IMR-90 (cell line): Measurements from ENCODE around the gene SP140. TPM values are rescaled to one million over a fixed set of nuclear protein-coding genes. Genes with fewer than 3 reads are reported as not detected.

Experiments used
- ATAC-seq: fragments of 200-7000 bp; cut with Tn5 transposase; 2 replicates; pipeline ENCODE4 v1.9.1; 2020; ENCODE audit warnings: low read depth, mild to moderate bottlenecking, moderate library complexity
- BruUV-seq: library from RNA; stranded (reverse); fragments of 400-500 nt; replicated peaks from 2 replicates; lab custom pipeline; 2021; lab: Mats Ljungman, UMichigan
- CTCF ChIA-PET: fragments of 300-600 bp; formaldehyde crosslinking; extraction: SDS; loops from one replicate; lab custom pipeline; 2021; ENCODE audit warnings: antibody characterized with exemption; lab: Yijun Ruan, JAX
- POLR2A ChIA-PET: fragments of 300-600 bp; sonication (Branson Sonifier 250); formaldehyde crosslinking; loops from one replicate; lab custom pipeline; 2022; ENCODE audit warnings: antibody characterized with exemption; ENCODE audit not compliant: unreplicated experiment; lab: Charles Lee
- DNase-seq: peaks from one replicate; pipeline ENCODE4 v3.0.0; 2013
- H2AFZ ChIP-seq: replicated peaks from 2 replicates; pipeline ENCODE3; 2013; ENCODE audit warnings: low read length, mild to moderate bottlenecking; ENCODE audit not compliant: poor library complexity
- H2AK5ac ChIP-seq: 2 replicates; pipeline ENCODE4 v1.6.1; 2013; ENCODE audit warnings: low read depth, low read length, inconsistent platforms
- H2AK9ac ChIP-seq: replicated peaks from 2 replicates; pipeline ENCODE3; 2013; ENCODE audit warnings: mild to moderate bottlenecking, low read depth, low read length, moderate library complexity; ENCODE audit not compliant: poor library complexity
- H2BK120ac ChIP-seq: 2 replicates; pipeline ENCODE4 v1.6.1; 2013; ENCODE audit warnings: low read depth, low read length, inconsistent platforms
- H2BK15ac ChIP-seq: 3 replicates; pipeline ENCODE4 v1.6.1; 2013; ENCODE audit warnings: low read depth, low read length, inconsistent platforms
- H2BK20ac ChIP-seq: 2 replicates; pipeline ENCODE4 v1.6.1; 2013; ENCODE audit warnings: low read depth, mild to moderate bottlenecking, inconsistent platforms, low read length, moderate library complexity
- H2BK5ac ChIP-seq: 2 replicates; pipeline ENCODE4 v1.6.1; 2013; ENCODE audit warnings: mild to moderate bottlenecking, low read depth, low read length, inconsistent platforms; ENCODE audit not compliant: poor library complexity, severe bottlenecking
- H3K14ac ChIP-seq: replicated peaks from 2 replicates; pipeline ENCODE4 v1.6.1; 2013; ENCODE audit warnings: low read depth, low read length, inconsistent platforms
- H3K18ac ChIP-seq: 2 replicates; pipeline ENCODE4 v1.6.1; 2013; ENCODE audit warnings: low read depth, low read length, control low read depth
- H3K23ac ChIP-seq: 2 replicates; pipeline ENCODE4 v1.6.1; 2013; ENCODE audit warnings: low read depth, low read length, inconsistent platforms
- H3K27ac ChIP-seq: 2 replicates; pipeline ENCODE4 v1.5.1; 2013; ENCODE audit warnings: mild to moderate bottlenecking, control low read depth, low read length; ENCODE audit not compliant: insufficient read depth
- H3K27me3 ChIP-seq: 2 replicates; pipeline ENCODE4 v1.6.1; 2013; ENCODE audit warnings: low read length; ENCODE audit not compliant: control insufficient read depth, insufficient read depth
- H3K36me3 ChIP-seq: 2 replicates; pipeline ENCODE4 v1.6.1; 2013; ENCODE audit warnings: low read length, mixed read lengths; ENCODE audit not compliant: control insufficient read depth, insufficient read depth
- H3K4ac ChIP-seq: 2 replicates; pipeline ENCODE4 v1.6.1; 2013; ENCODE audit warnings: low read depth, low read length, inconsistent platforms
- H3K4me1 ChIP-seq: 2 replicates; pipeline ENCODE4 v1.6.1; 2013; ENCODE audit warnings: low read length, mixed read lengths; ENCODE audit not compliant: control insufficient read depth, insufficient read depth
- H3K4me2 ChIP-seq: 2 replicates; pipeline ENCODE4 v1.6.1; 2013; ENCODE audit warnings: low read depth, mild to moderate bottlenecking, control low read depth, low read length, moderate library complexity
- H3K4me3 ChIP-seq: 2 replicates; pipeline ENCODE4 v1.5.1; 2013; ENCODE audit warnings: low read depth, mild to moderate bottlenecking, control low read depth, low read length, moderate library complexity; ENCODE audit not compliant: insufficient read depth
- H3K56ac ChIP-seq: 2 replicates; pipeline ENCODE4 v1.6.1; 2013; ENCODE audit warnings: low read length, inconsistent platforms; ENCODE audit not compliant: insufficient read depth; ENCODE audit errors: extremely low read depth
- H3K79me1 ChIP-seq, 2 experiments: 2 replicates each; pipeline ENCODE4 v1.6.1; 2013; ENCODE audit warnings: low read length in 2 of 2, inconsistent platforms in 1 of 2, low read depth in 1 of 2
- H3K9ac ChIP-seq: 2 replicates; pipeline ENCODE4 v1.6.1; 2013; ENCODE audit warnings: low read depth, low read length, control low read depth
- H3K9me1 ChIP-seq: 2 replicates; pipeline ENCODE4 v1.6.1; 2013; ENCODE audit warnings: low read length, inconsistent platforms; ENCODE audit not compliant: insufficient read depth
- H3K9me3 ChIP-seq: 2 replicates; pipeline ENCODE4 v1.6.1; 2013; ENCODE audit warnings: low read length; ENCODE audit not compliant: control insufficient read depth, insufficient read depth
- H4K20me1 ChIP-seq: 2 replicates; pipeline ENCODE4 v1.6.1; 2013; ENCODE audit warnings: low read length, inconsistent platforms; ENCODE audit not compliant: insufficient read depth
- H4K5ac ChIP-seq: 2 replicates; pipeline ENCODE4 v1.6.1; 2013; ENCODE audit warnings: mild to moderate bottlenecking, low read depth, low read length, control low read depth
- H4K8ac ChIP-seq, 2 experiments: 2 replicates each; pipeline ENCODE4 v1.6.1; 2013; ENCODE audit warnings: low read depth in 2 of 2, low read length in 2 of 2, control low read depth in 1 of 2, inconsistent platforms in 1 of 2
- H4K91ac ChIP-seq: 2 replicates; pipeline ENCODE4 v1.6.1; 2013; ENCODE audit warnings: low read depth, low read length, inconsistent platforms; ENCODE audit not compliant: insufficient read depth
- BHLHE40 ChIP-seq: fragments of 150-350 bp; IDR thresholded peaks from 2 replicates; pipeline ENCODE4 v1.6.1; 2016; ENCODE audit warnings: mild to moderate bottlenecking, low read depth, low read length
- CHD1 ChIP-seq: IDR thresholded peaks from 2 replicates; pipeline ENCODE4 v1.6.1; 2012; ENCODE audit warnings: low read depth, low read length, improper control_type of control experiment
- FOS ChIP-seq: fragments of 150-350 bp; IDR thresholded peaks from 2 replicates; pipeline ENCODE4 v1.6.1; 2016; ENCODE audit warnings: low read depth, low read length
- MAFK ChIP-seq: IDR thresholded peaks from 2 replicates; pipeline ENCODE4 v1.6.1; 2012; ENCODE audit warnings: low read depth, low read length, improper control_type of control experiment
- MXI1 ChIP-seq: IDR thresholded peaks from 2 replicates; pipeline ENCODE4 v1.6.1; 2012; ENCODE audit warnings: low read depth, mild to moderate bottlenecking, low read length, moderate library complexity, borderline replicate concordance
- POLR2A ChIP-seq: IDR thresholded peaks from 2 replicates; pipeline ENCODE4 v1.6.1; 2012; ENCODE audit warnings: mild to moderate bottlenecking, low read depth, low read length
- RCOR1 ChIP-seq: IDR thresholded peaks from 2 replicates; pipeline ENCODE4 v1.6.1; 2012; ENCODE audit warnings: mild to moderate bottlenecking, low read length, improper control_type of control experiment; ENCODE audit not compliant: insufficient replicate concordance
- RFX5 ChIP-seq: IDR thresholded peaks from 2 replicates; pipeline ENCODE4 v1.8.0; 2012; ENCODE audit warnings: low read depth, mild to moderate bottlenecking, low read length, moderate library complexity
- SMC3 ChIP-seq: fragments of 150-350 bp; IDR thresholded peaks from 2 replicates; pipeline ENCODE4 v1.6.1; 2016; ENCODE audit warnings: low read depth, mild to moderate bottlenecking, antibody characterized with exemption, low read length, moderate library complexity
- WGBS, 2 experiments: methylation state at CpG; one replicate each; pipeline versions ENCODE4 v1.1.5 to v1.1.7; 2013; ENCODE audit warnings: missing lambda C conversion rate in 2 of 2; ENCODE audit not compliant: insufficient read length in 1 of 2; ENCODE audit errors: extremely low coverage in 2 of 2; 5-methylcytosine and 5-hydroxymethylcytosine counted together
- dilution Hi-C: fragments of 300-500 bp; cut with HindIII; formaldehyde crosslinking; loops from one replicate; pipeline ENCODE4 v1.14.3; 2018; ENCODE audit warnings: low sequenced_read_pairs; ENCODE audit not compliant: unreplicated experiment
- in situ Hi-C: fragments of 300-500 bp; cut with MboI; formaldehyde crosslinking; loops from 3 replicates; pipeline ENCODE4 v1.14.3; 2019; ENCODE audit warnings: low sequenced_read_pairs, inconsistent platforms, mixed read lengths
- intact Hi-C: fragments of 100-400 bp; cut with micrococcal nuclease; formaldehyde crosslinking; loops from 2 replicates; pipeline ENCODE4 v1.10.0; 2022
- polyA plus RNA-seq, 3 experiments: library from polyadenylated mRNA; depleted of rRNA; stranded (reverse); fragments of >200 nt; gene quantifications; 2 replicates each; pipeline ENCODE4 v1.2.3, GENCODE V29; 2012; ENCODE audit warnings: low replicate concordance in 1 of 3
- total RNA-seq: library from RNA; depleted of rRNA; stranded (reverse); fragments of >200 nt; gene quantifications from 2 replicates; pipeline ENCODE4 v1.2.3, GENCODE V29; 2012
- TF ChIP-seq, protein P1 (sequence below): fragments of 150-350 bp; IDR thresholded peaks from 2 replicates; pipeline ENCODE4 v1.6.1; 2016; ENCODE audit warnings: low read depth, mild to moderate bottlenecking, low read length, moderate library complexity, borderline replicate concordance
- TF ChIP-seq, protein P2 (sequence below): conservative IDR thresholded peaks from 2 replicates; pipeline ENCODE4 v1.5.1; 2012; ENCODE audit warnings: mild to moderate bottlenecking, low read depth, low read length, improper control_type of control experiment

SP140 gene
- total and polyA plus RNA-seq, 2 of the 4 experiments (the other 2 are of a cell fraction), result 1.4 TPM

DNA sequence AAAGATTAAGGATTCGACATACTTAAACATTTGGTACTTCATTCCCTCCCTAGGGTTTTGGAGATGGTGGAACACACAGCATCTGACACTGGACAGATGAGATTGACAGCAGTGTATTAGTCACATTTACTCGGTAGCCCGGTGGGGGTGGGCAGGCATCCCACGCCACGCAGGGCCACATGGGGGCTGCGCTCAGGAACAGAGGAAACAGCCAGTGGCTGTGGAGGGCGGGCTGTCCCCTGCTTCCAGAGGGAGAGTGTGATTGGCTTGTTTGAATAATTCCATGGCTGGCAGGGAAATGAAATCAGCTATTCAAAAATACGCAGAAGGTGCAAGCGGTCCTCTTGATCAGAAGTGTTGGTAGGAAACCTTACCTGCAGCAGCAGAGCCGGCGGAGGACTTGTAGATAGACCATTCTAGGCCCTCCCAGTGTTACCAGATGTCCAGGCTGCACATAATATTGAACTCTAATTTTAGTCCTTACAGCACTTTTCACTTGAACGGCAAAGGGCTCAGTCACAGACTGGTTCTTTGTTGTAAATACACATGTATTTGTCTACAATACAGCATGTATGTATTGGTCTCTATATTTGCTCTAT is 83.0 kb downstream of the SP140 start:
- H3K56ac ChIP-seq, result no peak overlapping the region
- H3K4me1 ChIP-seq, result peaks cover 2% of the 10 kb centered on the region; the same call in 1 of the 2 replicates
- no peak overlapping the region for H4K5ac ChIP-seq
- H3K4me3 ChIP-seq, result no peak overlapping the region
- no peak overlapping the region for H3K9ac ChIP-seq
- ChIA-PET CTCF (no interaction called here), POLR2A (no interaction called here)
- no peak overlapping the region for H3K23ac ChIP-seq
- no peak overlapping the region for H4K8ac ChIP-seq
- DNase-seq, result no peak
- H3K36me3 ChIP-seq, result no peaks in the 10 kb centered on the region
- no peak overlapping the region for H2AK9ac ChIP-seq
- H3K9me1 ChIP-seq, result peaks cover 2% of the 10 kb centered on the region; the same call in 1 of the 2 replicates
- H2AK5ac ChIP-seq, result no peak overlapping the region
- H3K9me3 ChIP-seq, result no peaks in the 10 kb centered on the region
- intact Hi-C loops (no loop called here), in situ Hi-C loops (no loop called here), dilution Hi-C loops (no loop called here)
- H2BK15ac ChIP-seq, result no peak overlapping the region
- H2BK20ac ChIP-seq, result no peak overlapping the region
- BruUV-seq, result no TSS peak
- H2BK5ac ChIP-seq, result no peak overlapping the region
- no peaks in the 10 kb centered on the region for H3K79me1 ChIP-seq
- no peak for TF ChIP-seq BHLHE40
- no peak for TF ChIP-seq MXI1
- TF ChIP-seq MAFK, result no peak
- TF ChIP-seq FOS, result no peak
- no peak for TF ChIP-seq CHD1
- TF ChIP-seq, protein P1, sequence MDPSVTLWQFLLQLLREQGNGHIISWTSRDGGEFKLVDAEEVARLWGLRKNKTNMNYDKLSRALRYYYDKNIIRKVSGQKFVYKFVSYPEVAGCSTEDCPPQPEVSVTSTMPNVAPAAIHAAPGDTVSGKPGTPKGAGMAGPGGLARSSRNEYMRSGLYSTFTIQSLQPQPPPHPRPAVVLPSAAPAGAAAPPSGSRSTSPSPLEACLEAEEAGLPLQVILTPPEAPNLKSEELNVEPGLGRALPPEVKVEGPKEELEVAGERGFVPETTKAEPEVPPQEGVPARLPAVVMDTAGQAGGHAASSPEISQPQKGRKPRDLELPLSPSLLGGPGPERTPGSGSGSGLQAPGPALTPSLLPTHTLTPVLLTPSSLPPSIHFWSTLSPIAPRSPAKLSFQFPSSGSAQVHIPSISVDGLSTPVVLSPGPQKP, result no peak
- no peak for TF ChIP-seq POLR2A
- TF ChIP-seq RCOR1, result no peak
- TF ChIP-seq SMC3, result no peak
- no peak for TF ChIP-seq RFX5
- TF ChIP-seq, protein P2, sequence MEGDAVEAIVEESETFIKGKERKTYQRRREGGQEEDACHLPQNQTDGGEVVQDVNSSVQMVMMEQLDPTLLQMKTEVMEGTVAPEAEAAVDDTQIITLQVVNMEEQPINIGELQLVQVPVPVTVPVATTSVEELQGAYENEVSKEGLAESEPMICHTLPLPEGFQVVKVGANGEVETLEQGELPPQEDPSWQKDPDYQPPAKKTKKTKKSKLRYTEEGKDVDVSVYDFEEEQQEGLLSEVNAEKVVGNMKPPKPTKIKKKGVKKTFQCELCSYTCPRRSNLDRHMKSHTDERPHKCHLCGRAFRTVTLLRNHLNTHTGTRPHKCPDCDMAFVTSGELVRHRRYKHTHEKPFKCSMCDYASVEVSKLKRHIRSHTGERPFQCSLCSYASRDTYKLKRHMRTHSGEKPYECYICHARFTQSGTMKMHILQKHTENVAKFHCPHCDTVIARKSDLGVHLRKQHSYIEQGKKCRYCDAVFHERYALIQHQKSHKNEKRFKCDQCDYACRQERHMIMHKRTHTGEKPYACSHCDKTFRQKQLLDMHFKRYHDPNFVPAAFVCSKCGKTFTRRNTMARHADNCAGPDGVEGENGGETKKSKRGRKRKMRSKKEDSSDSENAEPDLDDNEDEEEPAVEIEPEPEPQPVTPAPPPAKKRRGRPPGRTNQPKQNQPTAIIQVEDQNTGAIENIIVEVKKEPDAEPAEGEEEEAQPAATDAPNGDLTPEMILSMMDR, result no peak
- H4K91ac ChIP-seq, result no peak overlapping the region
- ATAC-seq, result no peak
- no peak overlapping the region for H2AFZ ChIP-seq
- no peak overlapping the region for H3K18ac ChIP-seq
- WGBS, 2 experiments, result 88% methylated on average over 6 of the region's 12 CpGs; no CpG with 5 or more reads in 1 of the 2 experiments
- no peaks in the 10 kb centered on the region for H3K27me3 ChIP-seq
- no peak overlapping the region for H3K4me2 ChIP-seq
- no peak overlapping the region for H3K4ac ChIP-seq
- no peak overlapping the region for H2BK120ac ChIP-seq
- no peak overlapping the region for H3K27ac ChIP-seq
- no peak overlapping the region for H3K14ac ChIP-seq
- H4K20me1 ChIP-seq, result no peaks in the 10 kb centered on the region
